ENCODE measurements around the gene CTSE. TPM values are rescaled to one million over a fixed set of nuclear protein-coding genes. Genes with fewer than 3 reads are reported as not detected.

The CTSE gene
- total and polyA plus RNA-seq, 9 donors: 0.09 to 1.3 (median 0.37) TPM

DNA sequence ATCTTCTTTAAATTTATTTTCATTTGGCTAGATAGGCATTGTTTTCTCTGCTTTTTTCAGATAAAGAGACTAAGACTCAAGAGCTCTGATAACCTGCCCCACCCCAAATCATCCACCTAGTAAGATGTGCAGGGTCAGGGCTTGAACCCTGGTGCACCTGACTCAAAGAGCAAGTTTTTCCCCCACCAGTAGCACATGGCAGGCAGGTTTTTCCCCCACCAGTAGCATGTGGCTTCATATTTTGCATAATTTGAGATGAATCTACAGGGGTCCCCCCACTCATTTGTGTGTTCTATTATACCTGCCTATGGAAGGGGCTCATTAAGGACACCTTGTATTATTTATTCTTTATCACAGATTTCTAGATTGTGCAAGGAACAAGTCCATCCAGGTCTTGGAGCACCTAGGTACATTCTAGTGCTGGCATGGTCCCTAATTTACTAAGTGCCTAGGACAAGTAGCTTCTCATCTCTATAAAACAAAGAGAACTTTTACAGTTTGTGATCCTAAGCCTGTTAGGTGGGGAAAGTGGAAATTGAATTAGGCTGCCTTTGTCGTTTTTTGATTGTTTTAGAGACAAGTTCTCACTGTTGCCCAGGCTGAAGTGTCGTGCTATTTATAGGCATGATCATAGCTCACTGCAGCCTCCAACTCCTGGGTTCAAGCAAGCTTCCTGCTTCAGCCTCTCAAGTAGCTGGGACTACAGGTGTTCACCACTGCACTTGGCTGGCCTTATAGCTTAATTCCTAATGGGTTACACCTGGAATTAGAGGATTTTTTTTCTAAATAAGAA, 13.2 kb upstream of the CTSE start:
- peaks cover 5% of the 10 kb centered on the region for H3K4me1 ChIP-seq (ENCODE audit: control insufficient read depth, insufficient read depth, low read length)
- H3K9me3 ChIP-seq (replicated peaks; ENCODE audit: control insufficient read depth, low read depth, low read length): peaks cover 3% of the 10 kb centered on the region
- H3K4me3 ChIP-seq (ENCODE audit: low read length): no peak overlapping the region
- peaks cover 15% of the 10 kb centered on the region for H3K27me3 ChIP-seq (ENCODE audit: control insufficient read depth, insufficient read depth, low read length)
- H3K36me3 ChIP-seq (ENCODE audit: control insufficient read depth, insufficient read depth, low read length): no peaks in the 10 kb centered on the region
- 32% methylated on average over 2 of the region's 2 CpGs for WGBS (ENCODE audit: insufficient coverage)
- H3K27ac ChIP-seq (ENCODE audit: low read length): no peak overlapping the region
- no peak for DNase-seq

DNA sequence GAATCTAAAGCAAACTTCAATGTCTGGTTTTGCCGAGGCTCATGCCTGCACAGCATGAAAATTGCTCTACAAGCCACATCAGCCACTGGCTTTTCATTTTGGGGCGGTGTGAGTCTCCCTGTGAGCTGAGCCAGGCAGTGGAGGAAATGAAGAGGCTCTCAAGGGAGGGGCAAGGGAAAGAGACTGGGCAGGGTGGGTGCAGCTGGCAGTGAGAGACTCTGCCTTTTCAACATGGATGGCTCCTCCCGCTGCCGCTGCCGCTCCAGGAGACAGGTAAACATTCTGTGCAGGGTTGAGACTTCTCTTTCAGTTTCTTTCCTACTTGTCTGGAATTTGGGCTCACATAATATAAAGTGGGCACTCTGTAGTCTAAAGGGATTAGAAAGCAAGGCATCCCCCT, 11.3 kb upstream of the CTSE start:
- Histone ChIP-seq H3K27me3 (ENCODE audit: control insufficient read depth, insufficient read depth, low read length) (peaks cover 7% of the 10 kb centered on the region), H3K9me3 (replicated peaks; ENCODE audit: control insufficient read depth, low read depth, low read length) (peaks cover 3% of the 10 kb centered on the region), H3K4me3 (ENCODE audit: low read length) (no peak overlapping the region), H3K4me1 (ENCODE audit: control insufficient read depth, insufficient read depth, low read length) (peaks cover 8% of the 10 kb centered on the region), H3K27ac (ENCODE audit: low read length) (no peak overlapping the region), H3K36me3 (ENCODE audit: control insufficient read depth, insufficient read depth, low read length) (no peaks in the 10 kb centered on the region)
- DNase-seq: no peak
- 18% methylated on average over 2 of the region's 5 CpGs for WGBS (ENCODE audit: insufficient coverage)

DNA sequence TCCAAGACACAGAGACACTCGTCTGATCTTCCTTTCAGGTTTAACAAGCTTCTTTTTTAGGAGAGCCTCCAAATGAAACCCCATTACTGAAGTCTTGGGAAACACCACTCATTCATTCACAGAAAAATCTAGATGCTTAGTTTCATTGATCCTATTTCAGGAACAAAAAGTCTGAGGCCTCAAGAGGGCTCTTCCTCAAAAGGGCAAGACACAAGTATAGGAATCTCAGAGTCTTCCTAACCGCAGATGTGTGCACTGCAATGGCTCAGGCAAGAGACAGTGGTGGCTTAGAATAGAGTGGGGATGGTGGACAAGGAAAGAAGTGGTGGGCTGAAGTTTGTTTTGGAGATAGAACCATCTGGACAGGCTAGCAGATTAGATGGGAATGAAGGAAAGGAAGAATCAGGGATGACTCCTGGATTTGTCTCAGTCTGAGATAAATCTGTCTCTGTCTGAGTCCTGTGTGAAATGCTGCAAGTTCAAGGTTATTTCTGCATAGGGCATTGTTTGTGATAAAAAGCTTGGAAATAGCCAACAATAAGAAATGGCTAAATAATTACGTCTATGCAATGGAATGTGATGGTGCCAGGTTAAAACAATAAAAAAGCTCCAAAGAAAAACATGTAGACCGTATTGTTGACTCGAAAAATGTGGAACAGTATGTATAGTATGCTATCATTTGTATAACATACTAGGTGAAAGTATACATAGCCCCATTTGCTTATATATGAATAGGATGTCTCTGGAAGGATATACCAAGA, 8.9 kb upstream of the CTSE start:
- Histone ChIP-seq H3K9me3 (replicated peaks; ENCODE audit: control insufficient read depth, low read depth, low read length) (peaks cover 3% of the 10 kb centered on the region), H3K36me3 (ENCODE audit: control insufficient read depth, insufficient read depth, low read length) (no peaks in the 10 kb centered on the region), H3K4me3 (ENCODE audit: low read length) (no peak overlapping the region), H3K27me3 (ENCODE audit: control insufficient read depth, insufficient read depth, low read length) (peaks cover 4% of the 10 kb centered on the region), H3K27ac (ENCODE audit: low read length) (no peak overlapping the region), H3K4me1 (ENCODE audit: control insufficient read depth, insufficient read depth, low read length) (peaks cover 5% of the 10 kb centered on the region)
- DNase-seq: peak; percentile 35
- WGBS (ENCODE audit: insufficient coverage): 49% methylated on average over 2 of the region's 5 CpGs

DNA sequence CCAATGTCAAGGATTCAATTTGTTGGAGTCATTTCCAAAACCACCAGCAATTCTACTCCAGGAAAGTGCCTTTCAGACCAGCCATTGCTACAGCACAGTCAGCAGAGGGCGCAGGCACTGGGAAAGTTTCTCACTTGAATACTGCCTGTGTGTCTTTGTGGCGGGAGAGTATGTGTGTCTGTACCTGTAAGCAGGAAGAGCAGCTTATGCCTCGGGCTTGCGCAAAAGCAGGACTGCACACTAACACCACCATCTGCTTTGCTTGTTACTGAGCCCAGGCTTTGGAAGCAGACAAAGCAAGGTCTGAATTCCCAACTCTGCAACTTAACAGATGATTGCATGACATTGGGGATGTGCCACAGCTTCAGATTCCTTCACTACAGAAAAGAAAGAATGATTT, 7.0 kb upstream of the CTSE start:
- H3K9me3 ChIP-seq (replicated peaks; ENCODE audit: control insufficient read depth, low read depth, low read length): peaks cover 3% of the 10 kb centered on the region
- no peak overlapping the region for H3K4me3 ChIP-seq (ENCODE audit: low read length)
- no peaks in the 10 kb centered on the region for H3K36me3 ChIP-seq (ENCODE audit: control insufficient read depth, insufficient read depth, low read length)
- peaks cover 4% of the 10 kb centered on the region for H3K27me3 ChIP-seq (ENCODE audit: control insufficient read depth, insufficient read depth, low read length)
- peak; percentile 86 for DNase-seq
- H3K27ac ChIP-seq (ENCODE audit: low read length): no peak overlapping the region
- peaks cover 3% of the 10 kb centered on the region for H3K4me1 ChIP-seq (ENCODE audit: control insufficient read depth, insufficient read depth, low read length)
- WGBS (ENCODE audit: insufficient coverage): no CpG with 5 or more reads among the region's 4 CpGs

DNA sequence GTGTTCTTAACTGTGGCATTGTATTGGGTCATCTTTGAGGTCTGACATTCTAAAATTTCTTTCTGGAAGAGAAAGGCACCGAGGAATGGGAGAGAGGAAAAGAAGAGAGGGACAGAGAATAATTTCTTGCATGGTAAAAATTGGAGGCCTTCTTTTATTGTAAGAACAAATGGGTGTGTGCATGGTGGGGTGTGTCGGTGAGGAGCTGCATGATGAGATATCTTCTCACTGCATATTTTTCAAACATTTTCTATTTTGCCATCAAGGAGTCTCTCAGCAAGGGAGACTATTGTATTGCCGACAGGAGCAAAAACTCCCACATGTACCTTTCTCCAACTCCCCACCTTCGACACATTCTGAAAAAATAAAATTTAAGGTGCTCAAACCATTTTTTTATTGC, 6.5 kb upstream of the CTSE start:
- WGBS (ENCODE audit: insufficient coverage): 83% methylated on average over 2 of the region's 4 CpGs
- Histone ChIP-seq H3K4me3 (ENCODE audit: low read length) (no peak overlapping the region), H3K9me3 (replicated peaks; ENCODE audit: control insufficient read depth, low read depth, low read length) (peaks cover 3% of the 10 kb centered on the region), H3K4me1 (ENCODE audit: control insufficient read depth, insufficient read depth, low read length) (peaks cover 3% of the 10 kb centered on the region), H3K36me3 (ENCODE audit: control insufficient read depth, insufficient read depth, low read length) (no peaks in the 10 kb centered on the region), H3K27ac (ENCODE audit: low read length) (no peak overlapping the region), H3K27me3 (ENCODE audit: control insufficient read depth, insufficient read depth, low read length) (peaks cover 3% of the 10 kb centered on the region)
- DNase-seq: no peak

DNA sequence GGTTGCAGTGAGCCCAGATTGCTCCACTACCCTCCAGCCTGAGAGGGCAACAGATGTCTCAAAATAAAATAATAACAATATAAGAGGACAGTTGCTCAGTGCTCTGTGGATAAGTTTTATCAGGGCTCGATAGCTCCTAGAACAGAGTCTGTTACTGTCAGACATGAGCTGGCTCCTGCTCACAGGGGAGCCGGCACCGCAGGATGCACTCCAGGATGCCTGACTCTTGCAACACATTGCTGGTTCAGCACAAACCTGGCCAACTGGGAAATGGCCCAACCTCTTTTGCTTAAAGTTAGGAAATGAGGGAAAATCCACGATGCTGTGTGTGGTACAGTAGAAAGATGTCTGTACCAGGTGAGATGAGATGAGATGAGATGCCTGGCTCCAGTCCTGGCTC, 5.8 kb upstream of the CTSE start:
- H3K27me3 ChIP-seq (ENCODE audit: control insufficient read depth, insufficient read depth, low read length): no peaks in the 10 kb centered on the region
- H3K27ac ChIP-seq (ENCODE audit: low read length): no peak overlapping the region
- 24% methylated on average over 3 of the region's 4 CpGs for WGBS (ENCODE audit: insufficient coverage)
- H3K36me3 ChIP-seq (ENCODE audit: control insufficient read depth, insufficient read depth, low read length): no peaks in the 10 kb centered on the region
- H3K4me1 ChIP-seq (ENCODE audit: control insufficient read depth, insufficient read depth, low read length): peaks cover 3% of the 10 kb centered on the region
- no peak overlapping the region for H3K4me3 ChIP-seq (ENCODE audit: low read length)
- DNase-seq: peak; percentile 69
- H3K9me3 ChIP-seq (replicated peaks; ENCODE audit: control insufficient read depth, low read depth, low read length): peaks cover 3% of the 10 kb centered on the region

DNA sequence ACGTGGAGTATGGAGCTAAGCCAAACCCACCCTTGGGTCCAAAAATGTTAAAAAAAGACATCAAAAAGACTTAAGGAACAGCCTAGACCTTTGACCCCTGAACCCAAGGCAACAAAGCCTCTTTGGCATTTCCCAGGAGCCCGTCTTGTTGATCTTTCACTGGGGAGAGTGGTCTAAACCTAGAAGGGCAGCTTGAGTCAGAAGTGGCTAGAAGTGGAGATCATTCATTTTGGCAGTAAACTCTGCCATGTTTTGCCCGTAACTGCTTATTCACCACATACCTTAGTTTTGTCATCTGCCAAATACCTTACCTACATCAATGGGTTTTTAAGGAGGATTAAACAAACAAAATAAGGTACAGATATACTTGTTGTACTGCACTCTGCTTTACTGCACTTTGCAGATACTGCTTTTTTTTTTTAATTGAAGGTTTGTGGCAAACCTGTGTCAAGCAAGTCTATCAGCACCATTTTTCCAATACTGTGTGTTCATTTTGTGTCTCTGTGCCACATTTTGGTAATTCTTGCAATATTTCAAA, 1.7 kb upstream of the CTSE start:
- H3K36me3 ChIP-seq (ENCODE audit: control insufficient read depth, insufficient read depth, low read length): no peaks in the 10 kb centered on the region
- DNase-seq: no peak
- no peak overlapping the region for H3K4me3 ChIP-seq (ENCODE audit: low read length)
- H3K4me1 ChIP-seq (ENCODE audit: control insufficient read depth, insufficient read depth, low read length): no peaks in the 10 kb centered on the region
- H3K27ac ChIP-seq (ENCODE audit: low read length): no peak overlapping the region
- no peaks in the 10 kb centered on the region for H3K9me3 ChIP-seq (replicated peaks; ENCODE audit: control insufficient read depth, low read depth, low read length)
- WGBS (ENCODE audit: insufficient coverage): 50% methylated on average over 1 of the region's 3 CpGs
- H3K27me3 ChIP-seq (ENCODE audit: control insufficient read depth, insufficient read depth, low read length): no peaks in the 10 kb centered on the region

DNA sequence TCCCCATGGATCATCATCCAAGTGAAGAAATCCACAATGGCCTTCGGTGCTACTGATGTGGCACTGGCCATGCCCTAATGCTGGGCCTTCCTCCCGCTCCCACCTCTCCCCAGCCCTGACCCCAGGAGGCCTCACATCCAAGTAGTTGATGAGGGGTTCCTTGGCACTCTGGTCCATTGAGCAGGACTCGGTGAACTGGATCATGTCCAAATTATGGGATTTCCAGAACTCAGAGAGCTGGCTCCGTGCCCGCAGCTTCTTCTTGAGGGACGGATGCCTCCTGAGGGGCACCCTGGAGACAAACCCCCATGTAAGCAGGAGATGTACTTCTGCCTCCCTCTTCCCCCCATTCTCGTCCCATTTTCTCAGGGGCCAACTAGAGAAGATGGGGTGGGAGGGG, 929 bp downstream of the CTSE start:
- WGBS (ENCODE audit: insufficient coverage): 71% methylated on average over 3 of the region's 7 CpGs
- H3K27me3 ChIP-seq (ENCODE audit: control insufficient read depth, insufficient read depth, low read length): no peaks in the 10 kb centered on the region
- H3K9me3 ChIP-seq (replicated peaks; ENCODE audit: control insufficient read depth, low read depth, low read length): no peaks in the 10 kb centered on the region
- no peaks in the 10 kb centered on the region for H3K36me3 ChIP-seq (ENCODE audit: control insufficient read depth, insufficient read depth, low read length)
- no peak overlapping the region for H3K4me3 ChIP-seq (ENCODE audit: low read length)
- DNase-seq: no peak
- no peaks in the 10 kb centered on the region for H3K4me1 ChIP-seq (ENCODE audit: control insufficient read depth, insufficient read depth, low read length)
- H3K27ac ChIP-seq (ENCODE audit: low read length): no peak overlapping the region

DNA sequence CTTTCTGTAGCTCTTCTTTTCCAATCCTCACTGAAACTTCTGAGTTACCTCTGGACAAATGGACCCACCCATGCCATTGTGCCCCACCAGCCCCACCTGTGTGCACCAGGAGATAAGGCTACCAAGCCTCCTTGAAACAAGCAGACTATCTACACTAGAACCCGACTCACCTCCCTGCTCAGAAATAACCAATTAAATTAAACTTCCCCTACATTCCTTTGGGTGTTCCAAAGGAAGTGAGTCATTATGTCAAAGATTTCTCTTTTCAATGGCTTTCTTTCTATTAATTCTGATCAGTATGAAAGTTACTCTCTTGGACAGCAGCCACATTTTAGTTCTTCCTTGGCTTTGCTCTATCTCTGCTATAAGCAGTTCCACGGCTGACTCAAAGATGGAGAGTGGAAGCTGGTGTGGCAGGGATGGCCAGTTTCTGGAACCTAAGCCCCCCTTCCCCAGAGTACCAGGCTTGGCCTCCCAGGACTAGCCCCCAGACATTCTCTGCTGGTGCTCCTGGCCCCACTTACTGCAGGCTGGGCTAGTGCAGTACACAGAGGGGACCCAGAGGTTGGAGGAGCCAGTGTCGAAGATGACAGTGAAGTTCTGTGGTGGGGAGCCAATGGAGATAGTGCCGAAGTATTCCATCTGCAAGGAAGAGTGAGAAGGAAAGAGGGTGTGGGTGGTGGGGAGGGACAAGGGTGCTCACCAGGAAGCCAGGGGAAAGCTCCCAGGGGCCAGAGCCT, 1.9 kb downstream of the CTSE start:
- no peaks in the 10 kb centered on the region for H3K36me3 ChIP-seq (ENCODE audit: control insufficient read depth, insufficient read depth, low read length)
- H3K4me3 ChIP-seq (ENCODE audit: low read length): no peak overlapping the region
- no peaks in the 10 kb centered on the region for H3K9me3 ChIP-seq (replicated peaks; ENCODE audit: control insufficient read depth, low read depth, low read length)
- DNase-seq: no peak
- no peaks in the 10 kb centered on the region for H3K27me3 ChIP-seq (ENCODE audit: control insufficient read depth, insufficient read depth, low read length)
- no peaks in the 10 kb centered on the region for H3K4me1 ChIP-seq (ENCODE audit: control insufficient read depth, insufficient read depth, low read length)
- no peak overlapping the region for H3K27ac ChIP-seq (ENCODE audit: low read length)
- WGBS (ENCODE audit: insufficient coverage): 88% methylated on average over 2 of the region's 4 CpGs
